Upper lobe of right lung (tissue), 1 donor: ENCODE measurements around the gene CDON. TPM values are rescaled to one million over a fixed set of nuclear protein-coding genes. Genes with fewer than 3 reads are reported as not detected.

Experiments
- ATAC-seq: fragments of 200-7000 bp; cut with Tn5 transposase; one replicate; pipeline ENCODE4 v1.9.1; 2020; ENCODE audit warnings: mild to moderate bottlenecking, moderate library complexity
- DNase-seq: peaks from one replicate; pipeline ENCODE4 v3.0.0-alpha.2; 2020
- H3K27ac ChIP-seq: fragments of 200-600 bp; one replicate; pipeline ENCODE4 v1.8.0; 2022
- H3K27me3 ChIP-seq: fragments of 200-600 bp; one replicate; pipeline ENCODE4 v1.8.0; 2022; ENCODE audit warnings: mild to moderate bottlenecking
- H3K36me3 ChIP-seq: fragments of 200-600 bp; one replicate; pipeline ENCODE4 v1.8.0; 2022
- H3K4me1 ChIP-seq: fragments of 200-600 bp; one replicate; pipeline ENCODE4 v1.8.0; 2022
- H3K4me3 ChIP-seq: fragments of 200-600 bp; one replicate; pipeline ENCODE4 v1.8.0; 2022; ENCODE audit warnings: mild to moderate bottlenecking
- H3K9me3 ChIP-seq: fragments of 200-600 bp; one replicate; pipeline ENCODE4 v1.8.0; 2022
- intact Hi-C: fragments of 100-400 bp; cut with DNase I; formaldehyde crosslinking; loops from one replicate; pipeline ENCODE4 v1.11.0; 2022
- total RNA-seq: library from RNA; stranded (reverse); fragmentation: NEBNext Ultra II Directional; extraction: Animal tissue kit (Norgen Biotek cat#: 25700); gene quantifications from one replicate; pipeline ENCODE4 v1.2.1, GENCODE V29; 2021
- TF ChIP-seq, protein P1 (sequence below): fragments of 200-600 bp; IDR thresholded peaks from one replicate; pipeline ENCODE4 v1.8.0; 2022; ENCODE audit warnings: antibody characterized with exemption
- donor health status: DM: no; HTN: yes; CAD: no; lungs with severe emphysema.

Gene CDON
- total RNA-seq, 1 donor from 2014 or later: 13.3 TPM

DNA sequence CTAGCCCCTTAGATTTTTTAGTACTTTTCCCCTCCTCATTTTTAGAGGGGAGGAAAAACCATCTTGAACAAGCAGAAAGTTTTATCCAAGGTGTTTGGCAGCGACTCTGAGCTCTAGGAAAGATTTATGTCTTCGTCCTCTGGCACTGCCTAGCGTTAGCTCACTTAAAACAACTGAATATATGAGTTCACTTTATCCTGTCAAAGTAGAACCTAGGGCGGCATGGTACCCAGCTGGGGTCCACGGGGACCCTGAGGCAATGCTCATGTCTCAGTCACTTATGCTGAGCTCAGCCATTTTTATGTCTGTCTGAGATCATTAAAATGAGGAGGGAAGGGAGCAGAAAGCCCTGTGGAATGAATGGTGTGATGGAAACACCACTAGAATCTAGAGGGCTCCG lies 131.0 kb downstream of the CDON start:
- Histone ChIP-seq H3K4me1 (no peaks in the 10 kb centered on the region), H3K27me3 (no peaks in the 10 kb centered on the region), H3K36me3 (no peaks in the 10 kb centered on the region), H3K4me3 (no peak overlapping the region), H3K9me3 (no peaks in the 10 kb centered on the region), H3K27ac (no peak overlapping the region)
- DNase-seq (no peak), ATAC-seq (no peak)
- TF ChIP-seq, protein P1, sequence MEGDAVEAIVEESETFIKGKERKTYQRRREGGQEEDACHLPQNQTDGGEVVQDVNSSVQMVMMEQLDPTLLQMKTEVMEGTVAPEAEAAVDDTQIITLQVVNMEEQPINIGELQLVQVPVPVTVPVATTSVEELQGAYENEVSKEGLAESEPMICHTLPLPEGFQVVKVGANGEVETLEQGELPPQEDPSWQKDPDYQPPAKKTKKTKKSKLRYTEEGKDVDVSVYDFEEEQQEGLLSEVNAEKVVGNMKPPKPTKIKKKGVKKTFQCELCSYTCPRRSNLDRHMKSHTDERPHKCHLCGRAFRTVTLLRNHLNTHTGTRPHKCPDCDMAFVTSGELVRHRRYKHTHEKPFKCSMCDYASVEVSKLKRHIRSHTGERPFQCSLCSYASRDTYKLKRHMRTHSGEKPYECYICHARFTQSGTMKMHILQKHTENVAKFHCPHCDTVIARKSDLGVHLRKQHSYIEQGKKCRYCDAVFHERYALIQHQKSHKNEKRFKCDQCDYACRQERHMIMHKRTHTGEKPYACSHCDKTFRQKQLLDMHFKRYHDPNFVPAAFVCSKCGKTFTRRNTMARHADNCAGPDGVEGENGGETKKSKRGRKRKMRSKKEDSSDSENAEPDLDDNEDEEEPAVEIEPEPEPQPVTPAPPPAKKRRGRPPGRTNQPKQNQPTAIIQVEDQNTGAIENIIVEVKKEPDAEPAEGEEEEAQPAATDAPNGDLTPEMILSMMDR: no peak
- intact Hi-C loops: no loop called here

DNA sequence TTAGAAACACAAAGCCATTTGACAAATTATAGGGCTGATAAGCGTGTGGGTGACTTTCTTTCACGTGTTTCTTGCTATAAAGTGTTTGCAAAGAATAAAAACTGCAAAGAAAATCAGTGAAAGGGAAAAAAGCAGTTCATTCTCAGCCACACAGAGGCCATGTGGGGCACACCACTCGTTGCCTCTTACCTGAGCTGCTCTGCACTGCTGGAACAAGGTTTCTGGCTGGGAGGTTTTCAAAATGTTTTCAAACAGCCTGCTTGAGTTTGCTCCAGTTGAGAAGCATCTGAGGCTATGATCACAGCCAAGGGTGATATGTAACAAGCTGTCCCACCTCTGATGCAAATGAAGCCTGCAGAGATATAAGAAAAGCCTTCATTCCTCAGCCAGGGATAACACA lies 131.6 kb downstream of the CDON start:
- no peak overlapping the region for H3K27ac ChIP-seq
- TF ChIP-seq, protein P1: no peak
- no peak for ATAC-seq
- no peak overlapping the region for H3K4me3 ChIP-seq
- intact Hi-C loops: no loop called here
- H3K9me3 ChIP-seq: no peaks in the 10 kb centered on the region
- H3K36me3 ChIP-seq: no peaks in the 10 kb centered on the region
- no peaks in the 10 kb centered on the region for H3K27me3 ChIP-seq
- no peak for DNase-seq
- H3K4me1 ChIP-seq: no peaks in the 10 kb centered on the region

DNA sequence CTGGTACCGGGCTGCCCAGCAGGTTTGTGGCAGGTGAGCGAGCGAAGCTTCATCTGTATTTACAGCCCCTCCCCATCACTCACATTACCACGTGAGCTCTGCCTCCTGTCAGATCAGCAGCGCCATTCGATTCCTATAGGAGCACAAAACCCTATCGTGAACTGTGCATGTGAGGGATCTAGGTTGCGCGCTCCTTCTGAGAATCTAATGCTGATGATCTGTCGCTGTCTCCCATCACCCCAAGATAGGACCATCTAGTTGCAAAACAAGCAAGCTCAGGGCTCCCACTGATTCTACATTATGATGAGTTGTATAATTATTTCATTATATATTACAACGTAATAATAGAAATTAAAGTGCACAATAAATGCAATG lies 132.6 kb downstream of the CDON start:
- no peak overlapping the region for H3K27ac ChIP-seq
- H3K4me3 ChIP-seq: no peak overlapping the region
- no peaks in the 10 kb centered on the region for H3K4me1 ChIP-seq
- no peaks in the 10 kb centered on the region for H3K27me3 ChIP-seq
- intact Hi-C loops: no loop called here
- no peak for DNase-seq
- ATAC-seq: no peak
- no peaks in the 10 kb centered on the region for H3K36me3 ChIP-seq
- H3K9me3 ChIP-seq: no peaks in the 10 kb centered on the region
- TF ChIP-seq, protein P1: no peak

DNA sequence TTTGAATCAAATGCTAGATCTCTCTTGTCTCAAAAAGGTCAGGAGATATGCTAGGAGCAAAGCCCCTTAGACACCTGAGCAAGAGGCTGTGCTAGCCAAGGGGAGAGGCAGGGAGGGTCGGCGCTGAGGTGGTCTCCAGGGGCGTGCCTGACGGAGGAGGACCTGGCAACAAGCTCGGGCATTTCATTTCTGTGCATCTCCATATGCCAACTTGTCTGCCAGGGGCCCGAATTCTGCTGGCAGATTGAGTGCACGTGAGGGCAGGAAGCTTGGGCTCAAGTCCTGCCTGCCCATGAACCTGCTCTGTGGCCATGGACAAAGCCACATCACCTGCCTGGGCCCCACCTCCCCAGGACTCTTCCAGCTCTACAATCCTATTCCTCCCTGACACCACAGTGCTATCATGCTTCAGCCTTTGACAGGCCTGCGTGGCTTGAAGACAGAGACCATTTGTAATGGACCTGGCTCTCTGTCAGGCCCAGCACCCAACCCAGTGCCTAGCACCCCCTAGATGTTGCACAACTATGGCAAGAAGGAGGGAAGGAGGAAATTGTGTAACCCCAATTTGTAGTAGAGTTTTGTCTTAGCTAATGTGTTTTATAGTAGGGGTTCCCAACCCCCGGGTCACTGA lies 133.1 kb downstream of the CDON start:
- Histone ChIP-seq H3K36me3 (no peaks in the 10 kb centered on the region), H3K27ac (no peak overlapping the region), H3K4me1 (no peaks in the 10 kb centered on the region), H3K9me3 (no peaks in the 10 kb centered on the region), H3K27me3 (no peaks in the 10 kb centered on the region), H3K4me3 (no peak overlapping the region)
- ATAC-seq (no peak), DNase-seq (peak; percentile 58)
- TF ChIP-seq, protein P1: no peak
- intact Hi-C loops: no loop called here

DNA sequence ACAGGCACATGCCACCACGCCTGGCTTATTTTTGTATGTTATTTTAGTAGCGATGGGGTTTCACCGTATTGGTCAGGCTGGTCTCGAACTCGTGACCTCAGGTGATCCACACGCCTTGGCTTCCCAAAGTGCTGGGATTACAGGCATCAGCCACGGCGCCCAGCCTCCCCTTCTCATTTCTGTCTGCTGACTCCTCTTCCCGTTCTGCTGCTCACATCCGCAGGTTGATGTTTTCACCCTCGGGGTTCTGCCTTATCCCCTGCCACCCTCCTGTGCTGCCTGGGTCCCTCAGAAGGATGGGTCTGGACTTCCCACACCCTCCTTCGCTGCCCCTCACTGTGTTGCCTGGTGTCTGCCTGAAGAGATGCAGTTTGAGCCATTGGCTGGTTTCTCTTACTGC lies 136.0 kb downstream of the CDON start:
- H3K27me3 ChIP-seq: no peaks in the 10 kb centered on the region
- intact Hi-C loops: no loop called here
- ATAC-seq (no peak), DNase-seq (peak; percentile 35)
- TF ChIP-seq, protein P1: no peak
- no peak overlapping the region for H3K27ac ChIP-seq
- no peaks in the 10 kb centered on the region for H3K4me1 ChIP-seq
- H3K36me3 ChIP-seq: no peaks in the 10 kb centered on the region
- no peaks in the 10 kb centered on the region for H3K9me3 ChIP-seq
- H3K4me3 ChIP-seq: no peak overlapping the region

DNA sequence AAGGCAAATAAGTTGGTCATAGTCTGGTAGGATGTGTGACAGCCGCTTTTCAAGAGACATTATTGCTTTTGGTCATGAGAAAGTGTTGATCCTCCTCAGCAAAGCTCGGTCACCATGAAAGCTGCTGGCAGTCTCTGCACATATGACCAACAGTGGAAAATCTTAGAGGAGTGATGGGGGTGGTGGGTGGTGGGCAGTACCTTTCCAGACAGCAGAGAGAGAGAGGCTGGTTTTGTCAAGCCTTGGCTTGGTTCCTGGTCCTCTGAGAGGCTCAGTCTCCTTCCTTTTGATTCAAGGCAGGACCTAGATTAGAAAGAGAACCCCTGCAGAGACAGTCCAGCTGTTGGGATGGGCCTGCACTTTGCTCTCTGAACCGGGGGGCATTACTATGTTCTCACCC lies 136.9 kb downstream of the CDON start:
- Histone ChIP-seq H3K4me3 (no peak overlapping the region), H3K27ac (no peak overlapping the region), H3K4me1 (no peaks in the 10 kb centered on the region), H3K27me3 (no peaks in the 10 kb centered on the region), H3K36me3 (no peaks in the 10 kb centered on the region), H3K9me3 (no peaks in the 10 kb centered on the region)
- TF ChIP-seq, protein P1: no peak
- intact Hi-C loops: no loop called here
- DNase-seq: no peak
- no peak for ATAC-seq
